H1 (cell line): ENCODE data around the gene CIITA. TPM values are rescaled to one million over a fixed set of nuclear protein-coding genes. Genes with fewer than 3 reads are reported as not detected.

ENCODE experiments used
- CTCF ChIA-PET: fragments of 300-600 bp; sonication (Branson Sonifier 250); formaldehyde crosslinking; loops from one replicate; lab custom pipeline; 2021; ENCODE audit not compliant: partially characterized antibody; lab: Charles Lee
- POLR2A ChIA-PET: fragments of 300-600 bp; sonication (Branson Sonifier 250); formaldehyde crosslinking; loops from one replicate; lab custom pipeline; 2021; ENCODE audit warnings: inconsistent platforms; ENCODE audit not compliant: partially characterized antibody; lab: Charles Lee
- DNase-seq, 2 experiments: peaks; one replicate each; pipeline versions ENCODE4 v3.0.0 to v3.0.0-alpha.2; 2010 to 2022; ENCODE audit warnings: low spot score in 2 of 2, low read depth in 1 of 2, mixed read lengths in 1 of 2
- FAIRE-seq: peaks from 2 replicates; lab custom pipeline; 2011; peaks lifted over from hg19 to GRCh38; lab: Jason Lieb, UNC
- H2AFZ ChIP-seq: 2 replicates; pipeline ENCODE4 v1.8.1; 2012; ENCODE audit warnings: low read length, inconsistent platforms
- H2AK5ac ChIP-seq: 2 replicates; pipeline ENCODE4 v1.6.1; 2013; ENCODE audit warnings: low read depth, low read length
- H2BK120ac ChIP-seq: replicated peaks from 2 replicates; pipeline ENCODE3; 2013; ENCODE audit warnings: low read depth, low read length, inconsistent platforms
- H2BK12ac ChIP-seq: 2 replicates; pipeline ENCODE4 v1.6.1; 2013; ENCODE audit warnings: low read depth, low read length
- H2BK15ac ChIP-seq: 2 replicates; pipeline ENCODE4 v1.6.1; 2013; ENCODE audit warnings: low read length
- H2BK20ac ChIP-seq: 2 replicates; pipeline ENCODE4 v1.6.1; 2013; ENCODE audit warnings: low read length
- H2BK5ac ChIP-seq: 2 replicates; pipeline ENCODE4 v1.6.1; 2013; ENCODE audit warnings: low read depth, low read length
- H3K14ac ChIP-seq: 2 replicates; pipeline ENCODE4 v1.6.1; 2013; ENCODE audit warnings: inconsistent platforms; ENCODE audit not compliant: insufficient read length
- H3K18ac ChIP-seq: 2 replicates; pipeline ENCODE4 v1.6.1; 2013; ENCODE audit warnings: low read length; ENCODE audit errors: extremely low read depth
- H3K23ac ChIP-seq: 2 replicates; pipeline ENCODE4 v1.6.1; 2013; ENCODE audit warnings: inconsistent platforms; ENCODE audit not compliant: insufficient read length
- H3K23me2 ChIP-seq: 2 replicates; pipeline ENCODE4 v1.6.1; 2013; ENCODE audit warnings: low read depth, low read length
- H3K27ac ChIP-seq: 2 replicates; pipeline ENCODE4 v1.6.1; 2011; ENCODE audit warnings: low read depth, low read length, inconsistent platforms
- H3K27me3 ChIP-seq, 4 experiments: replicated peaks in 1 of 4; 1 replicate in 1 of 4; 2 replicates in 3 of 4; pipeline versions ENCODE4 v1.6.1 to v1.8.1; 2011 to 2013; ENCODE audit warnings: low read length in 3 of 4, mild to moderate bottlenecking in 3 of 4, inconsistent platforms in 2 of 4, mixed read lengths in 2 of 4, moderate library complexity in 1 of 4; ENCODE audit not compliant: control insufficient read depth in 3 of 4, insufficient read depth in 3 of 4; ENCODE audit errors: extremely low read depth in 1 of 4
- H3K36me3 ChIP-seq, 4 experiments: 2 replicates each; pipeline versions ENCODE4 v1.6.1 to v1.8.1; 2011 to 2013; ENCODE audit warnings: mild to moderate bottlenecking in 4 of 4, low read length in 3 of 4, moderate library complexity in 2 of 4, control low read depth in 1 of 4, inconsistent platforms in 1 of 4; ENCODE audit not compliant: insufficient read depth in 4 of 4, control insufficient read depth in 2 of 4
- H3K4ac ChIP-seq: replicated peaks from 2 replicates; pipeline ENCODE3; 2013; ENCODE audit warnings: low read length, low read depth, mixed read lengths, inconsistent platforms; ENCODE audit not compliant: insufficient read length
- H3K4me1 ChIP-seq, 4 experiments: replicated peaks in 1 of 4; 1 replicate in 1 of 4; 2 replicates in 3 of 4; pipeline versions ENCODE4 v1.6.1 to v1.8.1; 2011 to 2013; ENCODE audit warnings: low read length in 3 of 4, inconsistent platforms in 2 of 4, mixed read lengths in 1 of 4; ENCODE audit not compliant: insufficient read depth in 4 of 4, control insufficient read depth in 3 of 4
- H3K4me2 ChIP-seq, 2 experiments: 2 replicates each; pipeline versions ENCODE4 v1.6.1 to v1.8.1; 2011 to 2013; ENCODE audit warnings: low read depth in 2 of 2, low read length in 2 of 2, control low read depth in 1 of 2, inconsistent platforms in 1 of 2, mild to moderate bottlenecking in 1 of 2; ENCODE audit not compliant: insufficient read depth in 1 of 2
- H3K4me3 ChIP-seq, 4 experiments: fragments of 200-600, 300-600 bp in 1 of 4; sonication (generic), shearing (Covaris generic), sonication (Bioruptor Twin) in 1 of 4; 2 replicates each; pipeline versions ENCODE4 v1.5.1 to v1.8.1; 2011 to 2016; ENCODE audit warnings: low read length in 4 of 4, low read depth in 3 of 4, control low read depth in 2 of 4, inconsistent platforms in 2 of 4, mild to moderate bottlenecking in 2 of 4, mixed read lengths in 1 of 4, moderate library complexity in 1 of 4; ENCODE audit not compliant: insufficient read depth in 2 of 4; ENCODE audit errors: extremely low read depth in 1 of 4
- H3K56ac ChIP-seq: replicated peaks from 2 replicates; pipeline ENCODE3; 2013; ENCODE audit warnings: low read depth, mild to moderate bottlenecking, mixed read lengths, low read length, inconsistent platforms; ENCODE audit not compliant: insufficient read length
- H3K79me1 ChIP-seq: 2 replicates; pipeline ENCODE4 v1.6.1; 2013; ENCODE audit warnings: low read depth, low read length, control low read depth
- H3K79me2 ChIP-seq, 2 experiments: 2 replicates each; pipeline versions ENCODE4 v1.6.1 to v1.8.1; 2012 to 2013; ENCODE audit warnings: low read length in 2 of 2, mild to moderate bottlenecking in 2 of 2, inconsistent platforms in 1 of 2; ENCODE audit not compliant: insufficient read depth in 2 of 2, control insufficient read depth in 1 of 2
- H3K9ac ChIP-seq, 4 experiments: replicated peaks in 1 of 4; 1 replicate in 1 of 4; 2 replicates in 3 of 4; pipeline versions ENCODE4 v1.6.1 to v1.8.1; 2011 to 2013; ENCODE audit warnings: low read depth in 3 of 4, low read length in 3 of 4, control low read depth in 2 of 4, mild to moderate bottlenecking in 2 of 4, moderate library complexity in 2 of 4, inconsistent platforms in 1 of 4; ENCODE audit errors: extremely low read depth in 1 of 4
- H3K9me3 ChIP-seq, 2 experiments: 2 replicates each; pipeline versions ENCODE4 v1.6.1 to v1.8.1; 2012 to 2013; ENCODE audit warnings: mild to moderate bottlenecking in 2 of 2, moderate library complexity in 2 of 2, control low read depth in 1 of 2, inconsistent platforms in 1 of 2, low read depth in 1 of 2, low read length in 1 of 2, mixed read lengths in 1 of 2; ENCODE audit not compliant: insufficient read depth in 2 of 2
- H4K20me1 ChIP-seq, 2 experiments: replicated peaks in 1 of 2; 2 replicates each; pipeline versions ENCODE3 to v1.8.1; 2011 to 2013; ENCODE audit warnings: inconsistent platforms in 2 of 2, low read length in 2 of 2, mild to moderate bottlenecking in 1 of 2; ENCODE audit not compliant: insufficient read depth in 2 of 2, control insufficient read depth in 1 of 2
- H4K5ac ChIP-seq: 2 replicates; pipeline ENCODE4 v1.6.1; 2013; ENCODE audit warnings: low read length, low read depth, mixed read lengths, inconsistent platforms; ENCODE audit not compliant: insufficient read length
- H4K8ac ChIP-seq: 2 replicates; pipeline ENCODE4 v1.8.0; 2013; ENCODE audit warnings: mild to moderate bottlenecking, moderate library complexity, low read length, inconsistent platforms; ENCODE audit not compliant: insufficient read depth; ENCODE audit errors: extremely low read depth
- H4K91ac ChIP-seq: replicated peaks from 2 replicates; pipeline ENCODE3; 2013; ENCODE audit warnings: low read length, mixed read lengths, inconsistent platforms; ENCODE audit not compliant: insufficient read length
- CBX8 ChIP-seq: fragments of 300-800, 300-1000 bp; sonication (generic); IDR thresholded peaks from 2 replicates; pipeline ENCODE4 v1.7.1; 2016; ENCODE audit warnings: low read depth, low read length, borderline replicate concordance
- CHD2 ChIP-seq: IDR thresholded peaks from 2 replicates; pipeline ENCODE4 v1.6.1; 2012; ENCODE audit warnings: low read length, improper control_type of control experiment
- E2F6 ChIP-seq: IDR thresholded peaks from 2 replicates; pipeline ENCODE4 v1.6.1; 2012; ENCODE audit warnings: inconsistent platforms
- EGR1 ChIP-seq: IDR thresholded peaks from 2 replicates; pipeline ENCODE4 v1.6.1; 2011; ENCODE audit warnings: low read depth, low read length, borderline replicate concordance
- KDM5A ChIP-seq: fragments of 200-600 bp; IDR thresholded peaks from 2 replicates; pipeline ENCODE4 v1.7.1; 2012; ENCODE audit warnings: mild to moderate bottlenecking, low read length, inconsistent platforms, mixed read lengths
- POLR2AphosphoS5 ChIP-seq: IDR thresholded peaks from 2 replicates; pipeline ENCODE4 v1.6.1; 2011; ENCODE audit warnings: low read depth, low read length
- SIN3A ChIP-seq, 2 experiments: IDR thresholded peaks in 1 of 2; conservative IDR thresholded peaks in 1 of 2; 2 replicates each; pipeline ENCODE4 v1.6.1; 2011 to 2012; ENCODE audit warnings: low read length in 2 of 2, improper control_type of control experiment in 1 of 2, low read depth in 1 of 2, mild to moderate bottlenecking in 1 of 2
- WGBS, 2 experiments: shearing (Covaris generic) in 1 of 2; methylation state at CpG; one replicate each; pipeline versions ENCODE4 v1.1.6 to v1.1.7; 2013 to 2015; ENCODE audit warnings: low lambda C conversion rate in 2 of 2, mixed read lengths in 2 of 2, inconsistent platforms in 1 of 2, low coverage in 1 of 2, missing lambda C conversion rate in 1 of 2; ENCODE audit not compliant: insufficient replicate concordance in 2 of 2, insufficient coverage in 1 of 2, insufficient read length in 1 of 2; ENCODE audit errors: extremely low coverage in 1 of 2, missing lambda C conversion rate in 1 of 2; 5-methylcytosine and 5-hydroxymethylcytosine counted together
- polyA plus RNA-seq, 7 experiments: library from polyadenylated mRNA; depleted of rRNA in 3 of 7; stranded (reverse) in 5 of 7; unstranded in 2 of 7; fragments of >200 nt in 5 of 7; fragments of 200-250 nt in 2 of 7; gene quantifications; 1 replicate in 5 of 7; 2 replicates in 1 of 7; 4 replicates in 1 of 7; pipeline versions ENCODE4 v1.2.1 to v1.2.3, GENCODE V29; 2011 to 2013; ENCODE audit warnings: missing spikeins in 2 of 7, mixed read lengths in 2 of 7
- total RNA-seq: library from RNA; stranded (reverse); fragmentation: NEBNext Ultra II Directional; extraction: Animal tissue kit (Norgen Biotek cat#: 25700); gene quantifications from 2 replicates; pipeline ENCODE4 v1.2.1, GENCODE V29; 2021

Gene CIITA
- total and polyA plus RNA-seq, 2 of the 8 experiments (the other 6 are each of a cell fraction or from before 2014, with no cell fraction given): 0.07 to 0.17 TPM

GRCh38 chr16:10943064-10943353, 66.0 kb downstream of the CIITA start:
- ChIA-PET CTCF (interaction anchor here (0.6 kb wide), 1 partner anchor 541 kb away, joined by 3 read pairs; no protein-coding TSS in a partner anchor), POLR2A (no interaction called here)
- Histone ChIP-seq H3K23me2 (peaks cover 8% of the 10 kb centered on the region), H2AK5ac (no peak overlapping the region), H3K27ac (no peak overlapping the region), H3K4me1 (peaks cover 15 to 24% (median 21%) of the 10 kb centered on the region in 4 experiments), H3K79me2 (peaks cover 0 to 50% of the 10 kb centered on the region in 2 experiments; a peak in 2 of 4 replicates), H2BK5ac (no peak overlapping the region), H3K4ac (no peak overlapping the region), H2BK20ac (no peak overlapping the region), H3K9me3 (no peaks in the 10 kb centered on the region), H2BK15ac (0 out of 2 replicates have a peak overlapping the region, but pooled peaks have one; percentile 16), H3K18ac (no peak overlapping the region), H3K36me3 (peaks cover 0 to 4% (median 0%) of the 10 kb centered on the region in 4 experiments; a peak in 1 of 8 replicates), H3K4me2 (peak overlapping the region; percentile 71 to 86), H4K91ac (no peak overlapping the region), H4K8ac (no peak overlapping the region), H2BK12ac (no peak overlapping the region), H3K56ac (no peak overlapping the region), H3K9ac (no peak overlapping the region), H2BK120ac (no peak overlapping the region), H2AFZ (peak overlapping the region; percentile 100; the same call in 1 of the 2 replicates), H3K4me3 (peak overlapping the region; percentile 52 to 68 (median 66); a peak in 5 of 8 replicates), H3K79me1 (peaks cover 16% of the 10 kb centered on the region), H4K5ac (no peak overlapping the region), H3K27me3 (no peaks in the 10 kb centered on the region; a peak in 2 of 7 replicates), H3K14ac (no peak overlapping the region), H4K20me1 (peaks cover 16 to 32% of the 10 kb centered on the region in 2 experiments), H3K23ac (no peak overlapping the region)
- no peak for FAIRE-seq
- TF ChIP-seq KDM5A (no peak), CBX8 (no peak), EGR1 (no peak), SIN3A (conservative IDR thresholded peaks at IDR 0.05 in 1 of 2, IDR thresholded peaks at IDR 0.05 in 1 of 2; ENCODE audit: low read depth in 1 of 2, low read length in 2 of 2) (no peak), E2F6 (no peak), POLR2AphosphoS5 (no peak), CHD2 (no peak)
- no peak for DNase-seq
- WGBS, 2 experiments: 74% methylated on average over 7 of the region's 7 CpGs; no CpG with 5 or more reads in 1 of the 2 experiments
